SK-N-SH (cell line): ENCODE measurements around the gene ASPG.

Experiments used
- CHD2 ChIP-seq: fragments of 150-350 bp; IDR thresholded peaks from 2 replicates; pipeline ENCODE4 v1.6.1; 2018; ENCODE audit warnings: low read length; ENCODE audit not compliant: partially characterized antibody
- GATA2 ChIP-seq: sonication (generic); formaldehyde crosslinking; IDR thresholded peaks from 2 replicates; pipeline ENCODE4 v1.5.0; 2020; ENCODE audit warnings: mild to moderate bottlenecking, missing genetic modification reagents
- MXI1 ChIP-seq: IDR thresholded peaks from 2 replicates; pipeline ENCODE4 v1.6.1; 2012; ENCODE audit warnings: mild to moderate bottlenecking, low read depth, low read length, improper control_type of control experiment
- POLR2AphosphoS5 ChIP-seq: IDR thresholded peaks from 2 replicates; pipeline ENCODE4 v1.6.1; 2012; ENCODE audit warnings: low read depth, low read length
- RAD21 ChIP-seq: IDR thresholded peaks from 2 replicates; pipeline ENCODE4 v1.6.1; 2012; ENCODE audit warnings: mild to moderate bottlenecking, low read length
- TCF12 ChIP-seq: IDR thresholded peaks from 2 replicates; pipeline ENCODE4 v1.4.0; 2012
- TF ChIP-seq, protein P1 (sequence below): fragments of 200-600 bp; sonication (generic); IDR thresholded peaks from 2 replicates; pipeline ENCODE4 v1.6.1; 2017; ENCODE audit warnings: antibody characterized with exemption, mild to moderate bottlenecking, moderate library complexity
- TF ChIP-seq, protein P2 (sequence below): IDR thresholded peaks from 2 replicates; pipeline ENCODE4 v1.6.1; 2012; ENCODE audit warnings: mild to moderate bottlenecking, low read depth, low read length, moderate library complexity
- TF ChIP-seq, protein P3 (sequence below): IDR thresholded peaks from 2 replicates; pipeline ENCODE4 v1.4.0; 2012; ENCODE audit warnings: low read depth

- TF ChIP-seq, protein P1, sequence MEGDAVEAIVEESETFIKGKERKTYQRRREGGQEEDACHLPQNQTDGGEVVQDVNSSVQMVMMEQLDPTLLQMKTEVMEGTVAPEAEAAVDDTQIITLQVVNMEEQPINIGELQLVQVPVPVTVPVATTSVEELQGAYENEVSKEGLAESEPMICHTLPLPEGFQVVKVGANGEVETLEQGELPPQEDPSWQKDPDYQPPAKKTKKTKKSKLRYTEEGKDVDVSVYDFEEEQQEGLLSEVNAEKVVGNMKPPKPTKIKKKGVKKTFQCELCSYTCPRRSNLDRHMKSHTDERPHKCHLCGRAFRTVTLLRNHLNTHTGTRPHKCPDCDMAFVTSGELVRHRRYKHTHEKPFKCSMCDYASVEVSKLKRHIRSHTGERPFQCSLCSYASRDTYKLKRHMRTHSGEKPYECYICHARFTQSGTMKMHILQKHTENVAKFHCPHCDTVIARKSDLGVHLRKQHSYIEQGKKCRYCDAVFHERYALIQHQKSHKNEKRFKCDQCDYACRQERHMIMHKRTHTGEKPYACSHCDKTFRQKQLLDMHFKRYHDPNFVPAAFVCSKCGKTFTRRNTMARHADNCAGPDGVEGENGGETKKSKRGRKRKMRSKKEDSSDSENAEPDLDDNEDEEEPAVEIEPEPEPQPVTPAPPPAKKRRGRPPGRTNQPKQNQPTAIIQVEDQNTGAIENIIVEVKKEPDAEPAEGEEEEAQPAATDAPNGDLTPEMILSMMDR: no peak
- TF ChIP-seq POLR2AphosphoS5: no peak
- TF ChIP-seq MXI1: no peak
- no peak for TF ChIP-seq RAD21
- TF ChIP-seq, protein P2, sequence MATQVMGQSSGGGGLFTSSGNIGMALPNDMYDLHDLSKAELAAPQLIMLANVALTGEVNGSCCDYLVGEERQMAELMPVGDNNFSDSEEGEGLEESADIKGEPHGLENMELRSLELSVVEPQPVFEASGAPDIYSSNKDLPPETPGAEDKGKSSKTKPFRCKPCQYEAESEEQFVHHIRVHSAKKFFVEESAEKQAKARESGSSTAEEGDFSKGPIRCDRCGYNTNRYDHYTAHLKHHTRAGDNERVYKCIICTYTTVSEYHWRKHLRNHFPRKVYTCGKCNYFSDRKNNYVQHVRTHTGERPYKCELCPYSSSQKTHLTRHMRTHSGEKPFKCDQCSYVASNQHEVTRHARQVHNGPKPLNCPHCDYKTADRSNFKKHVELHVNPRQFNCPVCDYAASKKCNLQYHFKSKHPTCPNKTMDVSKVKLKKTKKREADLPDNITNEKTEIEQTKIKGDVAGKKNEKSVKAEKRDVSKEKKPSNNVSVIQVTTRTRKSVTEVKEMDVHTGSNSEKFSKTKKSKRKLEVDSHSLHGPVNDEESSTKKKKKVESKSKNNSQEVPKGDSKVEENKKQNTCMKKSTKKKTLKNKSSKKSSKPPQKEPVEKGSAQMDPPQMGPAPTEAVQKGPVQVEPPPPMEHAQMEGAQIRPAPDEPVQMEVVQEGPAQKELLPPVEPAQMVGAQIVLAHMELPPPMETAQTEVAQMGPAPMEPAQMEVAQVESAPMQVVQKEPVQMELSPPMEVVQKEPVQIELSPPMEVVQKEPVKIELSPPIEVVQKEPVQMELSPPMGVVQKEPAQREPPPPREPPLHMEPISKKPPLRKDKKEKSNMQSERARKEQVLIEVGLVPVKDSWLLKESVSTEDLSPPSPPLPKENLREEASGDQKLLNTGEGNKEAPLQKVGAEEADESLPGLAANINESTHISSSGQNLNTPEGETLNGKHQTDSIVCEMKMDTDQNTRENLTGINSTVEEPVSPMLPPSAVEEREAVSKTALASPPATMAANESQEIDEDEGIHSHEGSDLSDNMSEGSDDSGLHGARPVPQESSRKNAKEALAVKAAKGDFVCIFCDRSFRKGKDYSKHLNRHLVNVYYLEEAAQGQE: no peak
- no peak for TF ChIP-seq GATA2 (CRISPR knock-in tag)
- TF ChIP-seq, protein P3, sequence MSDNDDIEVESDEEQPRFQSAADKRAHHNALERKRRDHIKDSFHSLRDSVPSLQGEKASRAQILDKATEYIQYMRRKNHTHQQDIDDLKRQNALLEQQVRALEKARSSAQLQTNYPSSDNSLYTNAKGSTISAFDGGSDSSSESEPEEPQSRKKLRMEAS: no peak
- TF ChIP-seq TCF12: no peak
- no peak for TF ChIP-seq CHD2
Observed at GRCh38 chr14:104138718-104139459, 53.4 kb downstream of the ASPG start.
